SK-N-MC (cell line): ENCODE data around the gene RHOA.
A peak's percentile ranks its signal among the peaks of the same experiment; 100 is the strongest.
"Not testable (repeated sequence)": the region's sequence is repeated elsewhere in the genome, so short reads cannot be mapped to it uniquely, and the experiment has no call there.

ENCODE experiments used
- DNase-seq: peaks from one replicate; pipeline ENCODE4 v3.0.0-alpha.2; 2011; ENCODE audit warnings: low read depth, low spot score
- H3K27ac ChIP-seq: fragments of 200-600 bp; sonication (generic); 2 replicates; pipeline ENCODE4 v1.5.1; 2016; ENCODE audit warnings: mixed run types
- H3K36me3 ChIP-seq: fragments of 200-600 bp; sonication (generic); 2 replicates; pipeline ENCODE4 v1.6.1; 2017; ENCODE audit warnings: antibody characterized with exemption, low read length, mixed read lengths; ENCODE audit not compliant: insufficient read depth
- H3K4me3 ChIP-seq: fragments of 200-600 bp; sonication (generic); 2 replicates; pipeline ENCODE4 v1.5.1; 2016
- H3K9ac ChIP-seq: fragments of 200-600 bp; sonication (generic); 2 replicates; pipeline ENCODE4 v1.8.0; 2017; ENCODE audit warnings: mixed run types, mixed read lengths; ENCODE audit not compliant: insufficient read length
- H3K9me3 ChIP-seq: fragments of 200-600 bp; sonication (generic); 2 replicates; pipeline ENCODE4 v1.6.1; 2017; ENCODE audit warnings: low read depth, mild to moderate bottlenecking, antibody characterized with exemption, low read length, moderate library complexity, mixed read lengths
- EZH2 ChIP-seq: fragments of 200-600 bp; sonication (generic); IDR thresholded peaks from one replicate; pipeline ENCODE4 v1.6.1; 2017; ENCODE audit warnings: antibody characterized with exemption
- FOXP2 ChIP-seq: optimal IDR thresholded peaks from 2 replicates; pipeline ENCODE3; 2011; ENCODE audit warnings: mild to moderate bottlenecking, moderate library complexity; ENCODE audit not compliant: insufficient read depth; ENCODE audit errors: extremely low read length, control extremely low read depth
- POLR2AphosphoS5 ChIP-seq: IDR thresholded peaks from 2 replicates; pipeline ENCODE4 v1.6.1; 2012; ENCODE audit warnings: mild to moderate bottlenecking, low read depth, low read length, borderline replicate concordance

Gene RHOA

DNA sequence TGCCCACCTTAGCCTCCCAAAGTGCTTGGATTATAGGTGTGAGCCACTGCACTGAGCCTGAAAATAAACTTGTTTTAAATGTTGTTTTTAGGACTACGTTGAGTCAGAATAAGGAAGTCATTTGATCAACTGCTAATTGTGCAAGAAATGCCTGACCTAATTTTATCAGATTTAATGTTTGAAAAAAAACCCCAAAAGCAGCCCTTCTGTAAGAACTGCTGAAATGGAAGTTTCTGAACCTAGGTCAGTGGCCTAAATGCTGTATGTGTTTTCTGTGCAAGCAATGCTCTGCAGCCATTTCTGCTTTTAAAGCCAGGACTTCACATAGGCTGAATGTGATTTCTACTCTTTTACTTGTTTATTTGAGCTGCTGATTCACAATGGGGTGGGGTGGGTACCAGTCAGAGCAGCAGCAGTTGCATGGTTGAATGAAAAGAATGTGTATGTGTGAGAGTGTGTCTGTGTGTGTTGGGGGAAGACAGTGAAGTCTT lies 60.2 kb downstream of the RHOA start:
- Histone ChIP-seq H3K9me3 (no peaks in the 10 kb centered on the region), H3K9ac (no peak overlapping the region), H3K36me3 (no peaks in the 10 kb centered on the region; the same call in 1 of the 2 replicates), H3K27ac (no peak overlapping the region), H3K4me3 (no peak overlapping the region)
- TF ChIP-seq POLR2AphosphoS5 = no peak
- TF ChIP-seq FOXP2 = no peak
- no peak for TF ChIP-seq EZH2
- no peak for DNase-seq

DNA sequence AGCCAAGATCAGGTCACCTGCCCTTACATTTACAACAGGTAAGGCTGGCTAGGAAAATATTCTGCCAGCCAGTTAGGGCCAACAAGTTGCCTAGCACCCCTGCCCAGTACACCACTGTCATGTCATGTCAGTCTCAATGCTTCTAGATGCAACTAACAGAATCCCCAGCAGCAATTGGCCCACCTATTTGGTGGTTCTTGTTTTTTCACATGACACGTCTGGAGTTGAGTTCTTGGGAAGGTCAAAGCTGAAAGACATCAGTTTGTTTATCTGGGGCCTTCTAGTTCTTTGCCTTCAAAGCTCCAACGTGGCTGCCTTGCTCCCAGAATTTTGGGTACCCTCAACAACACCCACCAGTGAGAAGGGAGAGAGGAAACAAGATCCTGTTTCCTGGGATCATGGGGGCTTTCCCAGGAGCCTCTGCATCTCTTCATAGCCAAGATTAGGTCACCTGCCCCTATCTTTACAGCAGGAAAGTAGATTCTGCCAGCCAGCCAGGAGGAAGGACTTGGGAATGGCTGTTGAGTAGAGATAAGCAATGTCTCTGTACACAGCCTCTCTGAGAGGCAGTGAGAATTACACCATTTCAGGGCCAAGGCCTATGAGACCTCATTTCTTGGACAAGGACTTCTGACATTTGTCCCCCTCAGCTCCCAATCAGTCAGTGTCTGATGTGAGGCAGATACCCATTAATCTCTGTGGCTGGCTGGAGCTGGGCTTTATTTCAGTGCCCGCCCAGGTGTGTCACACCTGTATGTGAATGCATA lies 62.2 kb downstream of the RHOA start:
- Histone ChIP-seq H3K36me3 (no peaks in the 10 kb centered on the region), H3K9me3 (no peaks in the 10 kb centered on the region), H3K27ac (no peak overlapping the region), H3K4me3 (no peak overlapping the region), H3K9ac (no peak overlapping the region)
- DNase-seq = no peak
- TF ChIP-seq EZH2 = no peak
- no peak for TF ChIP-seq FOXP2
- no peak for TF ChIP-seq POLR2AphosphoS5

GRCh38 chr3:49348361-49348760 lies 63.4 kb downstream of the RHOA start:
- not testable (repeated sequence) for H3K4me3 ChIP-seq, H3K27ac ChIP-seq, DNase-seq, H3K9me3 ChIP-seq, H3K36me3 ChIP-seq, H3K9ac ChIP-seq

DNA sequence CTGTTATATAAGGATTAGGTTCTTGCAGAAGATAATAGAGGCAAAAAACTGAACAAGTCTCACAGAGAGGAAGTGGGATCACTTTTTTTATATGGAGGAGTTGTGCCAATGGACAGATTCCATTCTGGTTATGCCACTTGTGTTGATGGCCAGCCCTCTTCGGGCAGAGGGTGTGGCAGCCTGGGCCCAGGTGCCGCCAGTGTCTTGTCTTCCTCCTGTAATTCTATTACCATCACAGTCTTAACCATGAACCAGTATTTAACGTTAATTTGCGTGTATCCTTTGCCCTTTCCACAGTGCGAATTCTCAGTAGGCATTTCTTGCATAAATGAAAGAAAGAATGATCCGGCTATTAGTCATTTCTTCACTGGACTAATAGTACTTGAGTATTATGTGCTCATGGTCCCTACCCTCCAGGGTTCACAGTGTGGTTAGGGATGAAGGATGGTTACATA lies 65.0 kb downstream of the RHOA start:
- H3K27ac ChIP-seq = no peak overlapping the region
- H3K4me3 ChIP-seq = no peak overlapping the region
- H3K9ac ChIP-seq = no peak overlapping the region

DNA sequence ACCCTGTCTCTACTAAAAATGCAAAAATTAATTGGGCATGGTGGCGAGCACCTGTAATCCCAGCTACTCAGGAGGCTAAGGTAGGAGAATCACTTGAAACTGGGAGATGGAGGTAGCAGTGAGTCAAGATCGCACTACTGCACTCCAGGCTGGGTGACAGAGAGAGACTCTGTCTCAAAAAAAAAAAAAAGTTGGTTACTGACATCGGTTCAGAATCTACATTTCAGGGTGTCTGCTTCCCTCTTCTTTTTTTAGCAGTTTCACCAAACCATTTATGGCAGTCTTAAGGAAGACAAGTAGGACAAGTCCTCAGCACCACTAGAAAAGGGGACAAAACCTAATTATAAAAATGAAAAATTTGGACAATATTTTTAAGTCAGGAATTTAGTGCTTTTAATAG lies 68.6 kb downstream of the RHOA start:
- Histone ChIP-seq H3K9me3 (no peaks in the 10 kb centered on the region), H3K36me3 (no peaks in the 10 kb centered on the region), H3K27ac (no peak overlapping the region), H3K4me3 (no peak overlapping the region), H3K9ac (no peak overlapping the region)
- DNase-seq = no peak
- TF ChIP-seq FOXP2 (no peak), POLR2AphosphoS5 (no peak), EZH2 (no peak)

More for the DNA sequence above, 65.0 kb downstream of the RHOA start:
- no peaks in the 10 kb centered on the region for H3K9me3 ChIP-seq
- TF ChIP-seq EZH2 (no peak), FOXP2 (no peak), POLR2AphosphoS5 (no peak)
- H3K36me3 ChIP-seq = no peaks in the 10 kb centered on the region
- no peak for DNase-seq

- Histone ChIP-seq H3K4me3 (no peak overlapping the region), H3K9ac (no peak overlapping the region)
Measured at GRCh38 chr3:49341996-49342395, 69.8 kb downstream of the RHOA start.

DNA sequence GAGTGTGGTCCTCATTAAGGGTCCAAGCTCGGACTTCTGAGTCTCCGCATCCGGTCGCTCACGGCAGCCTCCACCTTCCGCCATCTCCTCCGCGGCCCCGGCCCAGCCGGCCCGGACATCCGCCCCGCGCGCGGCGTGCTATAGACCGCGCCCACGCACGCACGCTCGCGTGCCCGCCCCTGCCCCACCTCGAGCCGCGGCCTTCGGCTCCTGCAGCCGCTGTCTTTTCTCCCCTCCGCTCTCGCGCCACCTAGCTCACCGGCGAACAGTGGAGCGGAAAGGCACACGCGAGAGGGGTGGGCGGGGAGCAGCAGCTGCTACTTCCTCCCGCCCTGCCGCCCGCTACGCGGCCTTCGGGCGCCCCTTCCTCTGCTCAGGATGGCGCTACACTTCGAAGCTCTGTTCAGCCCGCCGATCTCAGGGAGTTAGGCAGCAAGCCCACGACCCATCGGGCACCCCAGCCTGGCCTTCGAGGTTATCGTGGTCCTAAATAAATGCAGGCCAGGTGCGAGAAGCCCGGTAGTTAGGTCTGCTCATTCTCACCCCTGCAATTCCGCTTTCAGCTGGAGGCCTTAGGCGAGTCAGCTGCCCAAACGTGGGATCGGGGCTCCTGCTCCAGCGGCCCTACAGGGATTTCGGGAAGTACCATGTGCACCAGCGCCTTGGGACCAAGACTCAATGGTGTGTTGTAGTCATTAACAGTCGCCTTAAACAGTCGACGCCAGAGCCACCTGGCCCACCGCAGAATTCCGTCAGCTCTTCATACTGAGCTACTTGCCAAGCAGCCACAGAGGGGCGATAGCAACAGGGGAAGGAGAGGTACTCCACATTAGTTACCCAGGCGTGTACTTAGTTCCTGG lies 71.6 kb downstream of the RHOA start, which contains the start of gene USP4:
Gene USP4, minus strand, starts transcription at position 113 of the 860 bp plus-strand sequence. Its CDS starts 29 bp downstream, at position 84.
- Histone ChIP-seq H3K4me3 (peak within 1 kb of the TSS; percentile 84), H3K9me3 (no peaks in the 10 kb centered on the region), H3K27ac (peak within 1 kb of the TSS; percentile 62; the same call in 1 of the 2 replicates), H3K36me3 (no peaks in the 10 kb centered on the region; the same call in 1 of the 2 replicates), H3K9ac (peak within 1 kb of the TSS; percentile 78)
- peak; percentile 72; the same call in 1 of the 2 replicates for TF ChIP-seq POLR2AphosphoS5
- no peak for TF ChIP-seq FOXP2
- TF ChIP-seq EZH2 = no peak
- no peak for DNase-seq

More at GRCh38 chr3:49341996-49342395, 69.8 kb downstream of the RHOA start:
- H3K27ac ChIP-seq = no peak overlapping the region
- H3K9me3 ChIP-seq = no peaks in the 10 kb centered on the region
- no peak for DNase-seq
- H3K36me3 ChIP-seq = no peaks in the 10 kb centered on the region
- no peak for TF ChIP-seq EZH2
- no peak for TF ChIP-seq FOXP2
- TF ChIP-seq POLR2AphosphoS5 = no peak

- TF ChIP-seq POLR2AphosphoS5 (no peak), EZH2 (no peak)
- Histone ChIP-seq H3K4me3 (peak overlapping the region; percentile 84), H3K9me3 (no peaks in the 10 kb centered on the region), H3K27ac (no peak overlapping the region), H3K36me3 (no peaks in the 10 kb centered on the region; the same call in 1 of the 2 replicates), H3K9ac (peak overlapping the region; percentile 78)
- DNase-seq = no peak
Measured at GRCh38 chr3:49339581-49339940, 72.2 kb downstream of the RHOA start.
